Measurements from ENCODE around the gene TPRN.

DNA sequence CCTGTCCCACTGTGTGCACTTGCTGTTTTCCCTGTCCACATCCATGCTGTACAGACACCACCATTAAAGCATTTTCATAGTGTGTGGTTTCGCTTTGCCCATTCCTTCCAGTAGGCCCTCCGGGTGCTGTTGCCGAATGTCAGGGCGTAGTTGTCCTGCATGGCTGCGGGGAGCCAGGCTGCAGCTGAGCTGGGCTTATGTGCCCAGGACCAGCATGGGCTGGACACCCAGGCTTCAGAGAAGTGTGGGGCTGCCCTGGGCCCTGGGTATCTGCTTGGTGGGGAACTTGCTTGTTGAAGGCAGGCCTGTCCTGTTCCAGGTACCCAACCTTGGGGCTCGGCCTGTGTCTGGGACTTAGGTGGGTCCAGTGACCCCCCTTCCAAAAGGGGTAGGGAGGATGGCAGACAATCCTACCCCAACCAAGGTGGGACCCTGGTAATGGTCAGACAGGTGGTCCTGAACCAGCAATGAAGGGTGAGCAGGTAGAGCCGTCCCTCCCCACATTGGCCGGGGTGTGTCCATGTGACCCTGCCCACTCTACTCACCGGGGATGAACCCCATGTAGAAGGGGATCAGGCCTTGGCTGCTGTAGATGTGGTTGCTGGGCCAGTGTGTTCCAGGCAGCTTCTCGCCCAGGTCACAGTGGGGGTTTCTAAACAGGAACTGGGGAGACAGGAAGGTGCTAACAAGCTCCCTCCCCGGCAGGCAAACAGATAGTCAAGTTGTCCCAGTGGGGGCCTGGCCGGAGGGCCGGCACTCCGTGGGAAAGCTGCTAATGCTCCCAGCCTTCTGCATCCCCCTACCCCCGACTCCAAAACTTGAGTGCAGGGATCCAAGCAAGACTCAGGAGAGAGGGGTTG lies 43.3 kb upstream of the TPRN start:
- TF ChIP-seq, protein P1, sequence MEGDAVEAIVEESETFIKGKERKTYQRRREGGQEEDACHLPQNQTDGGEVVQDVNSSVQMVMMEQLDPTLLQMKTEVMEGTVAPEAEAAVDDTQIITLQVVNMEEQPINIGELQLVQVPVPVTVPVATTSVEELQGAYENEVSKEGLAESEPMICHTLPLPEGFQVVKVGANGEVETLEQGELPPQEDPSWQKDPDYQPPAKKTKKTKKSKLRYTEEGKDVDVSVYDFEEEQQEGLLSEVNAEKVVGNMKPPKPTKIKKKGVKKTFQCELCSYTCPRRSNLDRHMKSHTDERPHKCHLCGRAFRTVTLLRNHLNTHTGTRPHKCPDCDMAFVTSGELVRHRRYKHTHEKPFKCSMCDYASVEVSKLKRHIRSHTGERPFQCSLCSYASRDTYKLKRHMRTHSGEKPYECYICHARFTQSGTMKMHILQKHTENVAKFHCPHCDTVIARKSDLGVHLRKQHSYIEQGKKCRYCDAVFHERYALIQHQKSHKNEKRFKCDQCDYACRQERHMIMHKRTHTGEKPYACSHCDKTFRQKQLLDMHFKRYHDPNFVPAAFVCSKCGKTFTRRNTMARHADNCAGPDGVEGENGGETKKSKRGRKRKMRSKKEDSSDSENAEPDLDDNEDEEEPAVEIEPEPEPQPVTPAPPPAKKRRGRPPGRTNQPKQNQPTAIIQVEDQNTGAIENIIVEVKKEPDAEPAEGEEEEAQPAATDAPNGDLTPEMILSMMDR (IDR thresholded peaks at IDR 0.05), result no peak
- TF ChIP-seq POLR2A (IDR thresholded peaks at IDR 0.05), result no peak

Data from esophagus squamous epithelium (tissue), 4 donors.